NT2/D1 (cell line): ENCODE data around the gene STAT5B.

Experiments
- DNase-seq: peaks from one replicate; pipeline ENCODE4 v3.0.0-alpha.2; 2011; ENCODE audit warnings: low read depth, low spot score
- H3K27me3 ChIP-seq: 2 replicates; pipeline ENCODE4 v1.6.0; 2011; ENCODE audit warnings: mild to moderate bottlenecking; ENCODE audit not compliant: insufficient read length, insufficient read depth
- H3K36me3 ChIP-seq: 2 replicates; pipeline ENCODE4 v1.6.1; 2011; ENCODE audit warnings: mild to moderate bottlenecking, low read length, mixed read lengths; ENCODE audit not compliant: insufficient read depth, insufficient read length
- H3K4me1 ChIP-seq: 2 replicates; pipeline ENCODE4 v1.5.1; 2011; ENCODE audit not compliant: insufficient read depth, insufficient read length
- H3K4me3 ChIP-seq: 2 replicates; pipeline ENCODE4 v1.5.1; 2011; ENCODE audit warnings: low read depth; ENCODE audit not compliant: insufficient read length
- H3K9ac ChIP-seq: 2 replicates; pipeline ENCODE4 v1.6.0; 2011; ENCODE audit warnings: low read depth; ENCODE audit not compliant: insufficient read length
- H3K9me3 ChIP-seq: 2 replicates; pipeline ENCODE4 v1.5.1; 2011; ENCODE audit warnings: mild to moderate bottlenecking, low read length; ENCODE audit not compliant: insufficient read depth
- SUZ12 ChIP-seq: IDR thresholded peaks from 2 replicates; pipeline ENCODE4 v1.6.1; 2011; ENCODE audit not compliant: insufficient read length, insufficient read depth; ENCODE audit errors: extremely low read depth
- YY1 ChIP-seq: IDR thresholded peaks from 2 replicates; pipeline ENCODE4 v1.6.1; 2011; ENCODE audit not compliant: insufficient read length, insufficient read depth
- ZNF274 ChIP-seq: IDR thresholded peaks from 2 replicates; pipeline ENCODE4 v1.6.1; 2011; ENCODE audit warnings: mild to moderate bottlenecking, low read depth, low read length

The STAT5B gene

GRCh38 chr17:42193969-42194899, 82.0 kb downstream of the STAT5B start, which contains the start of gene GHDC:
GHDC (minus strand) TSS chr17:42194494; CDS start chr17:42193581, 913 bp downstream.
- peak within 1 kb of the TSS; percentile 50 for H3K4me3 ChIP-seq
- H3K9me3 ChIP-seq = no peaks in the 10 kb centered on the region
- DNase-seq = no peak
- H3K36me3 ChIP-seq = no peaks in the 10 kb centered on the region
- TF ChIP-seq ZNF274 (no peak), SUZ12 (no peak), YY1 (no peak)
- H3K27me3 ChIP-seq = no peaks in the 10 kb centered on the region
- H3K9ac ChIP-seq = peak within 1 kb of the TSS; percentile 68
- peaks cover 4% of the 10 kb centered on the region for H3K4me1 ChIP-seq

GRCh38 chr17:42193216-42193968, 82.8 kb downstream of the STAT5B start:
- TF ChIP-seq YY1 (no peak), ZNF274 (no peak), SUZ12 (no peak)
- Histone ChIP-seq H3K36me3 (no peaks in the 10 kb centered on the region), H3K4me3 (peak overlapping the region; percentile 50), H3K9ac (peak overlapping the region; percentile 33), H3K27me3 (no peaks in the 10 kb centered on the region), H3K9me3 (no peaks in the 10 kb centered on the region), H3K4me1 (peaks cover 4% of the 10 kb centered on the region)
- no peak for DNase-seq

GRCh38 chr17:42192189-42193126, 83.7 kb downstream of the STAT5B start:
- H3K9ac ChIP-seq = no peak overlapping the region
- H3K9me3 ChIP-seq = no peaks in the 10 kb centered on the region
- H3K36me3 ChIP-seq = no peaks in the 10 kb centered on the region
- no peak for DNase-seq
- no peaks in the 10 kb centered on the region for H3K27me3 ChIP-seq
- TF ChIP-seq SUZ12 = no peak
- TF ChIP-seq ZNF274 = no peak
- TF ChIP-seq YY1 = no peak
- peaks cover 8% of the 10 kb centered on the region for H3K4me1 ChIP-seq
- no peak overlapping the region for H3K4me3 ChIP-seq

GRCh38 chr17:42191275-42191608, 84.9 kb downstream of the STAT5B start:
- TF ChIP-seq YY1 (no peak), SUZ12 (no peak), ZNF274 (no peak)
- peaks cover 8% of the 10 kb centered on the region for H3K4me1 ChIP-seq
- no peaks in the 10 kb centered on the region for H3K36me3 ChIP-seq
- H3K4me3 ChIP-seq = no peak overlapping the region
- H3K9ac ChIP-seq = no peak overlapping the region
- H3K9me3 ChIP-seq = no peaks in the 10 kb centered on the region
- DNase-seq = no peak
- H3K27me3 ChIP-seq = no peaks in the 10 kb centered on the region

GRCh38 chr17:42190491-42191274, 85.5 kb downstream of the STAT5B start:
- Histone ChIP-seq H3K4me3 (no peak overlapping the region), H3K9me3 (no peaks in the 10 kb centered on the region), H3K27me3 (peaks cover 3% of the 10 kb centered on the region), H3K4me1 (peaks cover 10% of the 10 kb centered on the region), H3K36me3 (no peaks in the 10 kb centered on the region), H3K9ac (no peak overlapping the region)
- no peak for DNase-seq
- TF ChIP-seq ZNF274 = no peak
- no peak for TF ChIP-seq SUZ12
- no peak for TF ChIP-seq YY1

GRCh38 chr17:42189651-42189965, 86.6 kb downstream of the STAT5B start:
- H3K4me1 ChIP-seq = peaks cover 20% of the 10 kb centered on the region
- H3K4me3 ChIP-seq = no peak overlapping the region
- no peak for DNase-seq
- H3K9ac ChIP-seq = no peak overlapping the region
- H3K9me3 ChIP-seq = no peaks in the 10 kb centered on the region
- no peak for TF ChIP-seq YY1
- TF ChIP-seq SUZ12 = no peak
- TF ChIP-seq ZNF274 = no peak
- peaks cover 13% of the 10 kb centered on the region for H3K27me3 ChIP-seq
- H3K36me3 ChIP-seq = no peaks in the 10 kb centered on the region
